HG03432 (cell line): ENCODE measurements around the gene SPATA32.
"Not testable (repeated sequence)": the region's sequence is repeated elsewhere in the genome, so short reads cannot be mapped to it uniquely, and the experiment has no call there.

Source experiments
- ATAC-seq: cut with Tn5 transposase; IDR thresholded peaks from one replicate; pipeline ENCODE4 v1.9.1; 2021; ENCODE audit warnings: mild to moderate bottlenecking, moderate library complexity; ENCODE audit not compliant: unreplicated experiment

The SPATA32 gene

GRCh38 chr17:45273551-45273957 lies 11.7 kb upstream of the SPATA32 start:
- no peak for ATAC-seq

- no peak for ATAC-seq
These were observed 9.7 kb upstream of the SPATA32 start for GRCh38 chr17:45271603-45272002.

- ATAC-seq, result no peak
These were observed 9.0 kb upstream of the SPATA32 start for GRCh38 chr17:45270828-45271418.

- no peak for ATAC-seq
These were observed 8.0 kb upstream of the SPATA32 start for GRCh38 chr17:45269912-45270311.

- ATAC-seq, result no peak
These were observed 5.7 kb upstream of the SPATA32 start for GRCh38 chr17:45267436-45268055.

GRCh38 chr17:45266372-45266926 lies 4.6 kb upstream of the SPATA32 start:
- no peak for ATAC-seq

GRCh38 chr17:45265821-45266220 lies 3.9 kb upstream of the SPATA32 start:
- no peak for ATAC-seq

GRCh38 chr17:45264988-45265387 lies 3.1 kb upstream of the SPATA32 start:
- ATAC-seq, result no peak

- no peak for ATAC-seq
These were observed 2.5 kb upstream of the SPATA32 start for GRCh38 chr17:45264430-45264829.

GRCh38 chr17:45263477-45263860 lies 1.6 kb upstream of the SPATA32 start:
- no peak for ATAC-seq

- ATAC-seq, result no peak
These were observed 902 bp upstream of the SPATA32 start for GRCh38 chr17:45262516-45263476.

- ATAC-seq, result no peak
These were observed 1.6 kb downstream of the SPATA32 start for GRCh38 chr17:45260204-45260783.

- no peak for ATAC-seq
These were observed 2.9 kb downstream of the SPATA32 start for GRCh38 chr17:45258981-45259380.

GRCh38 chr17:45257115-45257514 lies 4.8 kb downstream of the SPATA32 start:
- no peak for ATAC-seq

- ATAC-seq, result no peak
These were observed 5.6 kb downstream of the SPATA32 start for GRCh38 chr17:45256114-45256966.

- ATAC-seq, result no peak
These were observed 6.5 kb downstream of the SPATA32 start for GRCh38 chr17:45255358-45255757.

GRCh38 chr17:45253879-45254278 lies 8.0 kb downstream of the SPATA32 start:
- no peak for ATAC-seq

GRCh38 chr17:45253237-45253636 lies 8.7 kb downstream of the SPATA32 start:
- not testable (repeated sequence) for ATAC-seq

- no peak for ATAC-seq
These were observed 10.0 kb downstream of the SPATA32 start for GRCh38 chr17:45251931-45252330.
